A549 (cell line): Measurements from ENCODE around the gene HOMER3.

Source experiments
- FOXS1 ChIP-seq: fragments of 250-450 bp; sonication (Bioruptor Pico); IDR thresholded peaks from 2 replicates; pipeline ENCODE4 v1.5.0; 2020; ENCODE audit warnings: mild to moderate bottlenecking, moderate library complexity
- HDAC2 ChIP-seq: fragments of 200-600 bp; sonication (generic); IDR thresholded peaks from 2 replicates; pipeline ENCODE4 v1.6.1; 2016
- PHF8 ChIP-seq: fragments of 200-600 bp; sonication (generic); IDR thresholded peaks from 2 replicates; pipeline ENCODE4 v1.6.1; 2016; ENCODE audit warnings: low read depth, mild to moderate bottlenecking, antibody characterized with exemption, moderate library complexity, borderline replicate concordance
- RCOR1 ChIP-seq: fragments of 150-350 bp; IDR thresholded peaks from 2 replicates; pipeline ENCODE4 v1.6.1; 2014; ENCODE audit warnings: antibody characterized with exemption, low read length, low read depth
- TP53 ChIP-seq: fragments of 250-450 bp; sonication (Bioruptor Pico); IDR thresholded peaks from 2 replicates; pipeline ENCODE4 v1.5.0; 2021; ENCODE audit warnings: mild to moderate bottlenecking, moderate library complexity
- TF ChIP-seq, protein P1 (sequence below): fragments of >200 bp; sonication (Bioruptor Twin); formaldehyde crosslinking; IDR thresholded peaks from 3 replicates; pipeline ENCODE4 v1.5.1; 2016

DNA sequence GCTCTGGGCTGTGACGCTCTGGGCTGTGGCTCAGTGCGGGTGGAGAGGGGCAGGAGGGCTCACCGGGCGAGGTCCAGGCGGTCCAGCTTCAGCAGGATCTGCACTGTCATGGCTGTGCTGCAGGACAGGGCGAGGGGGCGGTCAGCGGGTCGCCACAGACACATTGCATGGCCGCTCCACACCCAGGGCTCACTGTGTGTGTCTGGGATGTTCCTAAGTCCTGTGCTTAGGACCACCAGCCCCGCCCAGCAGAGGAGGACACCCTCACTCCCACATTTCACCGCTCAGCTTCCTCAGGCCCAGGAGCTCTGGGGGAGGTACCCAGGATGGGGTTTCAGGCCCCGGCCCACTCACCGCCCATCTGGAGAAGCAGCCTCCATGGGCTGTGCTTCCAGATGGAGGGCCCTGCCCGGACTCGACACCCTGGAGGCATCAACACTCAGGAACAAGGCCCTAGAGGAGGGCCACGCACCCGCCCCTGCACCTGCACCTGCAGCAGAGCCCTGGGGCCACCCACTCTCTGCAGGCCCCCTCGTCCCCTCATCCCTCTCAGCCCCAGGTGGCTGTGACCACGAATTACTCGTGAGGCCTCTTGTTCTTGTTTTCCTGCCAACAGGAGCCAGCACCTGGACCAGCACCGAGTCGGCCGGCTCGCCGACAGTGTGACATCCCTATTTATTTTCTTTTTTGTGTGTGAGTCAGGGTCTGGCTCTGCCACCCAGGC, 35.3 kb downstream of the HOMER3 start:
- no peak for TF ChIP-seq FOXS1 (CRISPR knock-in tag)
- TF ChIP-seq HDAC2, result no peak
- TF ChIP-seq, protein P1, sequence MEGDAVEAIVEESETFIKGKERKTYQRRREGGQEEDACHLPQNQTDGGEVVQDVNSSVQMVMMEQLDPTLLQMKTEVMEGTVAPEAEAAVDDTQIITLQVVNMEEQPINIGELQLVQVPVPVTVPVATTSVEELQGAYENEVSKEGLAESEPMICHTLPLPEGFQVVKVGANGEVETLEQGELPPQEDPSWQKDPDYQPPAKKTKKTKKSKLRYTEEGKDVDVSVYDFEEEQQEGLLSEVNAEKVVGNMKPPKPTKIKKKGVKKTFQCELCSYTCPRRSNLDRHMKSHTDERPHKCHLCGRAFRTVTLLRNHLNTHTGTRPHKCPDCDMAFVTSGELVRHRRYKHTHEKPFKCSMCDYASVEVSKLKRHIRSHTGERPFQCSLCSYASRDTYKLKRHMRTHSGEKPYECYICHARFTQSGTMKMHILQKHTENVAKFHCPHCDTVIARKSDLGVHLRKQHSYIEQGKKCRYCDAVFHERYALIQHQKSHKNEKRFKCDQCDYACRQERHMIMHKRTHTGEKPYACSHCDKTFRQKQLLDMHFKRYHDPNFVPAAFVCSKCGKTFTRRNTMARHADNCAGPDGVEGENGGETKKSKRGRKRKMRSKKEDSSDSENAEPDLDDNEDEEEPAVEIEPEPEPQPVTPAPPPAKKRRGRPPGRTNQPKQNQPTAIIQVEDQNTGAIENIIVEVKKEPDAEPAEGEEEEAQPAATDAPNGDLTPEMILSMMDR, result no peak
- TF ChIP-seq PHF8, result no peak
- TF ChIP-seq RCOR1, result no peak
- no peak for TF ChIP-seq TP53 (CRISPR knock-in tag)
